Stimulated activated CD8-positive, alpha-beta memory T cell treated with anti-CD3 and anti-CD28 coated beads, Interleukin-4, amount 100 ng/mL, for 48 hours (primary cell): Measurements from ENCODE around the gene TCF23.
"Not testable (repeated sequence)": the region's sequence is repeated elsewhere in the genome, so short reads cannot be mapped to it uniquely, and the experiment has no call there.

ENCODE experiments used
- DNase-seq: peaks from one replicate; pipeline ENCODE4 v3.0.0-alpha.2; 2020

TCF23 gene

GRCh38 chr2:27191070-27191829 lies 42.4 kb downstream of the TCF23 start:
- peak; percentile 42 for DNase-seq

- no peak for DNase-seq
These were observed 45.9 kb downstream of the TCF23 start for GRCh38 chr2:27194538-27195354.

DNA sequence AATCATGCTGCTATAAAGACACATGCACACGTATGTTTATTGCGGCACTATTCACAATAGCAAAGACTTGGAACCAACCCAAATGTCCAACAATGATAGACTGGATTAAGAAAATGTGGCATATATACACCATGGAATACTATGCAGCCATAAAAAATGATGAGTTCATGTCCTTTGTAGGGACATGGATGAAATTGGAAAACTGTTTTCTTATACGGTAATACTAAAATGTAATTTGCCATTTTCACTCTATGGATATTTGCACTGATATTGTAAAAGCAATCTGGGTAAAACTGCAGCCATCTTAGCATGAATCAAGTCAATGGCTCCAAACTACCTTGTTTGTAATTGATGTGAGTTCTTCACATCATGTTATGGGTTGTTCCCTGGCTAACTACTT lies 47.0 kb downstream of the TCF23 start:
- DNase-seq, result not testable (repeated sequence)

- not testable (repeated sequence) for DNase-seq
These were observed 49.3 kb downstream of the TCF23 start for GRCh38 chr2:27198068-27198467.

DNA sequence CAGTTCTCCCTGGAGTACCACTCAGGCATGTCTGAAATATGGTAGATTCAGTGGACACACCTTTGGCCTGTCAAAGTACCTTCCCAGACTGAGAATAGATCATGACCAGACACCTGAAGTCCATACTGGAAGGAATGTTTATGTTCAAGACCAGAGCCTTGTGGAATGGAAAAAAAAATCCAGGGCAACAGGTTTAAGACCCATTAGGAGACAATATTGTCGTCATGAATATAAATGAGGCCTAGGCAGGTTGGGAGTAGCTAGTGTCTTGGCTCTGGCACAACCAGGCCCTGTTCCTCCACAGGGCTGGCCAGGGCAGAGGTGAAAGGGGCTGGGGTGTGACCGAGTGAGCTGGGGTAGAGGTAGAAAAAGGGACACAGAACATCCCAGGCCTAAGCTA lies 49.8 kb downstream of the TCF23 start:
- no peak for DNase-seq

- no peak for DNase-seq
These were observed 50.4 kb downstream of the TCF23 start for GRCh38 chr2:27199241-27199640.

DNA sequence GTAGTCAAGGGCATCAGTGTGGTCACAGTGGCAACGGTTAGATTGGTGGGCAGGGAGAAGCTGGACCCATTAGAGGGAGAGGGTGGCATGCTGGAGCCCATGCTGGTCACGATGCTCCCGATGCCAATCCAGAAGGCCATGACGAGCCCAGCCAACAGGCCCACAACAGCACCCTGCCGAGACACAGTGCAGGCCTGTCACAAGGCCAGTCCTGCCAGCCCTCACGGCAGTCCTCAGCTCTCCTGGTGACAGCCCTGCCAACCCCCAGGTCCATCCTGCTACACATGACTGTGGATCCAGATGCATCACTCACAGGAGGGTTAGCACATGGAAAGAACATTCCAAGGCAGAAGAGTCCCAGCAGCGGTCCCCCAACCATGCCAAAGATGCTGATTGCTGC lies 52.9 kb downstream of the TCF23 start:
- DNase-seq, result no peak

DNA sequence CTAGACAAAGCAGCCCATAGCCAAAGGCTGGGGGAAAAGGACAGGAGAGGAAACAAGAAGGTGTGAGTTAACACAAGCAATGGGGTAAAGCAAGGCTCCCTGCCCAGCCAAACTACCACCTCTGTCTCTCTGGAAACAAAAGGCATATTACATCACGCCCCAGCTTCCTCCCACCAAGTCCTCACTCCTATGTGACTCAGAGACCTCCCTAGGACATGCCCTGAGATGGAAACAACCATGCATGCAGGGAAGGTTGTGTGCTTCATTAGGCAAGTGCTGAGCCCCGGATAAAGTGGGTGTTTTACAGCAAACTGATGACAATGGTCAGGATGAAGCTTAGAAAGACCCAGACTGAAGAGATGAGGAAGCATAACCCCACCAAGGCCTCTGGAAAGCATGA lies 54.0 kb downstream of the TCF23 start:
- DNase-seq, result no peak

DNA sequence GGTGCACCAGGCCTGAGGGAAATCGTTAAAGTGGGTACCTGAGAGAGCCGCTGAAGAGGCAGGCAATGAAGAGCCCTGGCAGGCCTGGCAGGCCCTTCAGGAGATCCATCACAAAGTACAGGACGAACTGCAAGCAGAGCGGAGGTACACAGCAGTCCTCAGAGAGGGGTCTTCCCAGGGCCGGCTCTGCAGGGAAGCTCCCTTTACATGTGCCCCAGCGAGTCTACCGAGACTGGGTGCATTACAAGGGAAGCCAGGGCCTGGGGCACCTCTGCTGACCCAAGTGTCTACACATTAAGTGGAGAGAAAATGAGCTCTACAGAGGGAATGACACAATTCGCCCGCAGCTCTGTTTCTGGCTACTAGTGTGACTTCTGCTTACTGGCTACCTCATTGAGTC lies 54.9 kb downstream of the TCF23 start:
- DNase-seq, result no peak

- no peak for DNase-seq
These were observed 55.8 kb downstream of the TCF23 start for GRCh38 chr2:27204566-27204965.

GRCh38 chr2:27205206-27205605 lies 56.4 kb downstream of the TCF23 start:
- DNase-seq, result no peak

GRCh38 chr2:27206346-27206745 lies 57.5 kb downstream of the TCF23 start:
- no peak for DNase-seq
